KOPT-K1 (cell line): ENCODE measurements around the gene NTSR1.

ENCODE experiments used
- H3K27ac ChIP-seq: fragments of 200-600 bp; sonication (generic); 2 replicates; pipeline ENCODE4 v1.5.1; 2016; ENCODE audit warnings: antibody characterized with exemption, mild to moderate bottlenecking, low read depth, low read length; ENCODE audit not compliant: poor library complexity, severe bottlenecking
- H3K36me3 ChIP-seq: fragments of 200-600 bp; sonication (generic); 2 replicates; pipeline ENCODE4 v1.5.1; 2017; ENCODE audit warnings: antibody characterized with exemption, mild to moderate bottlenecking, low read length, moderate library complexity; ENCODE audit not compliant: insufficient read depth
- H3K9me3 ChIP-seq: fragments of 200-600 bp; sonication (generic); 2 replicates; pipeline ENCODE4 v1.5.1; 2017; ENCODE audit warnings: antibody characterized with exemption, low read length, mild to moderate bottlenecking; ENCODE audit not compliant: insufficient read depth, poor library complexity, severe bottlenecking

NTSR1 gene

DNA sequence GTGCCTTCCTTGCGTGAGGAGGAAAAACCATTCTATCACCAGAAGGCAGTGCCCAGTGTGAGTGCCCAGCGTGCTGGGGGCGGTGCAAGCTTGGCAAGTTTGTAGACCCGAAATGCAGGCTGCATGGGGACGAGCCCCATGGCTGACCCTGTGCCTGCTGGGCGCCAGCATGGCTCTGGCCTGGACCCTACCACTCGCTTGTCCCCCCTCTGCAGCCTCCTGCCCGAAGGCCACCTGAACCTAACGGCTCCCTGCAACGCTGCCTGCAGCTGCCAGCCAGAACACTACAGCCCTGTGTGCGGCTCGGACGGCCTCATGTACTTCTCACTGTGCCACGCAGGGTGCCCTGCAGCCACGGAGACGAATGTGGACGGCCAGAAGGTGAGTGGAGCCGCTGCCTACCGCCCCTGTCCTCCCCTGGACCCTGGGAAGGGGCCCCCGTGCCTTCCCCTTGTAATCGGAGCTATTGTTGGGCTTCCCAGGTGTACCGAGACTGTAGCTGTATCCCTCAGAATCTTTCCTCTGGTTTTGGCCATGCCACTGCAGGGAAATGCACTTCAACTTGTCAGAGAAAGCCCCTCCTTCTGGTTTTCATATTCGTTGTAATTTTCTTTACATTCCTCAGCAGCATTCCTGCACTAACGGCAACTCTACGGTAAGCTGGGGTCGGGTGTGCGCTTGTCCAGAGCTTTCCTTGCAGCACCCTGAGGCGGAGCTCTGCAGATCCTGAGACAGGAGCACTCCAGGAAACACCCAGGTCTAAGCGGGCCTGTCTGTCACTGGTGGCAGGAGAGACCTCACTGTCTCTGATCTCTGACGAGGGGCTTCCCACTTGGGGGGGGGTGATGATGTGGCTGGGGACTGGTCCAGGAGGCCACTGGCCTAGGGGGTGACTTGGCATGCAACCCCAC, 40.9 kb upstream of the NTSR1 start:
- Histone ChIP-seq H3K9me3 (no peaks in the 10 kb centered on the region), H3K36me3 (peaks cover 96% of the 10 kb centered on the region), H3K27ac (no peak overlapping the region)

DNA sequence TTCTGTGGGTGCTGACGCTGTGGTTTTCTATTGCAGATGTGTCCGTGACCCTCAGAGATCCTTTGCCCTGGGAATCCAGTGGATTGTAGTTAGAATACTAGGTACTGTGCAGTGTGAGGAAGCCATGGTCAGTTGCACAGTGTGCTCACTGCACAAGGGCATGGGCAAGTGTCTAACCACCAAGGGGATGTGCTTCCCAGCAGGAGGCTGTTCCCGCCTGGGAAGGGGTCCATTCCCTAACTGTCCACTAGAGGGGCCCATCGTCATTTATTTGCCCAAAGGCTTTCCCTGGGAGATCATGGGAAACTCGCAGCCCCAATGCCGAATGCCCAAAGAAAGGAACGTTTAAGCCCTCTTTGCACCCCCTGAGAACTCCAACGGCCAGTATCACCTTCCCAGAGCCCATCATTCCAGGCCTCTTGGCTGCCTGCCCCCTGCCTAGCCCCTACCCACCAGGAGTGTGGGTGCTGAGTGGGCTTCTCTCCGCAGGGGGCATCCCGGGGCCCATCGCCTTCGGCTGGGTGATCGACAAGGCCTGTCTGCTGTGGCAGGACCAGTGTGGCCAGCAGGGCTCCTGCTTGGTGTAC, 40.1 kb upstream of the NTSR1 start:
- H3K9me3 ChIP-seq: no peaks in the 10 kb centered on the region
- peaks cover 90% of the 10 kb centered on the region for H3K36me3 ChIP-seq
- H3K27ac ChIP-seq: no peak overlapping the region

- no peak overlapping the region for H3K27ac ChIP-seq
Observed at GRCh38 chr20:62669249-62669648, 39.4 kb upstream of the NTSR1 start.

GRCh38 chr20:62670156-62670555, 38.5 kb upstream of the NTSR1 start:
- no peak overlapping the region for H3K27ac ChIP-seq
- no peaks in the 10 kb centered on the region for H3K9me3 ChIP-seq
- H3K36me3 ChIP-seq: peaks cover 74% of the 10 kb centered on the region

More at GRCh38 chr20:62669249-62669648, 39.4 kb upstream of the NTSR1 start:
- Histone ChIP-seq H3K9me3 (no peaks in the 10 kb centered on the region), H3K36me3 (peaks cover 83% of the 10 kb centered on the region)

- Histone ChIP-seq H3K9me3 (no peaks in the 10 kb centered on the region), H3K36me3 (peaks cover 69% of the 10 kb centered on the region)
Observed at GRCh38 chr20:62670998-62671397, 37.6 kb upstream of the NTSR1 start.

DNA sequence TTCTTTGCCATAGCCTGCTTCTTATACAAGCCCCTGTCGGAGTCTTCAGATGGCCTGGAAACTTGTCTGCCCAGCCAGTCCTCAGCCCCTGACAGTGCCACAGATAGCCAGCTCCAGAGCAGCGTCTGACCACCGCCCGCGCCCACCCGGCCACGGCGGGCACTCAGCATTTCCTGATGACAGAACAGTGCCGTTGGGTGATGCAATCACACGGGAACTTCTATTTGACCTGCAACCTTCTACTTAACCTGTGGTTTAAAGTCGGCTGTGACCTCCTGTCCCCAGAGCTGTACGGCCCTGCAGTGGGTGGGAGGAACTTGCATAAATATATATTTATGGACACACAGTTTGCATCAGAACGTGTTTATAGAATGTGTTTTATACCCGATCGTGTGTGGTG, 36.9 kb upstream of the NTSR1 start:
- H3K9me3 ChIP-seq: no peaks in the 10 kb centered on the region
- H3K27ac ChIP-seq: no peak overlapping the region
- peaks cover 61% of the 10 kb centered on the region for H3K36me3 ChIP-seq

More at GRCh38 chr20:62670998-62671397, 37.6 kb upstream of the NTSR1 start:
- H3K27ac ChIP-seq: no peak overlapping the region

GRCh38 chr20:62674370-62674769, 34.3 kb upstream of the NTSR1 start:
- Histone ChIP-seq H3K27ac (no peak overlapping the region), H3K36me3 (peaks cover 35% of the 10 kb centered on the region)

GRCh38 chr20:62675156-62675876, 33.3 kb upstream of the NTSR1 start:
- Histone ChIP-seq H3K27ac (no peak overlapping the region), H3K9me3 (peaks cover 10% of the 10 kb centered on the region), H3K36me3 (peaks cover 26% of the 10 kb centered on the region)

More at GRCh38 chr20:62674370-62674769, 34.3 kb upstream of the NTSR1 start:
- peaks cover under 1% of the 10 kb centered on the region for H3K9me3 ChIP-seq

DNA sequence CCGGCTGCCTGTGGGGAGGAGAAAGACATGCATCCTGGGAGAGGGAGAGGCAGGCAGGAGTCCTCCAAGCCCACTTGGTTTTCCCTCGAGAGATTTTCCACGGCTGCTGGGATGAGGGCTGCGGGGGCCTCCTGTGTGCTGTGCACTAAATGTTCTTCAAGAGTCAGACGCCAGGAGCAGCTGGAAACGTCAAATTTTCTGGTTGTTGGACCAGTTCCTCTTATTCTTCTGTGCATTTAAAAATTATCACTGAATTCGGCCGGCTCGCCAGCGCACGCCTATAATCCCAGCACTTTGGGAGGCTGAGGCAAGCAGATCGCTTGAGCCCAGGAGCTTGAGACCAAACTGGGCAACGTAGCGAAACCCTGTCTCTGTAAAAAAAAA, 32.8 kb upstream of the NTSR1 start:
- H3K36me3 ChIP-seq: peaks cover 20% of the 10 kb centered on the region
- H3K9me3 ChIP-seq: peaks cover 14% of the 10 kb centered on the region
- H3K27ac ChIP-seq: no peak overlapping the region

DNA sequence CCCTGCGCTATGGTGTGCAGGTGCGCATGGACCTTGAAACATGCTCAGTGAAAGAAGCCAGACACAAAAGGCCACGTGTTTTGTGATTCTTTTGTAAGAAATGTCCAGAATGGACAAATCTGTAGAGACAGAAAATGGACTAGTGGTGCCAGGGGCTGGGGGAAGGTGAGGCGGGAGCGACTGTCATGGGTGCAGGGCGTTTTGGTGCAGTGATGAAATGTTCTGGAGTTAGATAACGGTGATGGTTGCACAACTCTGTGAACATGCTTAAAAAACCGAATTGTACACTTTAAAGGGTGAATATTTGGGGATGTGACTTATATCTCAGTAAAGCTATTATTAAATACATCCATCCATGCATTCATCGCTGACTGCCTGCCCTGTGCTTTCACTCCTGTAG, 31.7 kb upstream of the NTSR1 start:
- Histone ChIP-seq H3K9me3 (peaks cover 14% of the 10 kb centered on the region), H3K27ac (peak overlapping the region; percentile 50), H3K36me3 (peaks cover 9% of the 10 kb centered on the region; the same call in 1 of the 2 replicates)

DNA sequence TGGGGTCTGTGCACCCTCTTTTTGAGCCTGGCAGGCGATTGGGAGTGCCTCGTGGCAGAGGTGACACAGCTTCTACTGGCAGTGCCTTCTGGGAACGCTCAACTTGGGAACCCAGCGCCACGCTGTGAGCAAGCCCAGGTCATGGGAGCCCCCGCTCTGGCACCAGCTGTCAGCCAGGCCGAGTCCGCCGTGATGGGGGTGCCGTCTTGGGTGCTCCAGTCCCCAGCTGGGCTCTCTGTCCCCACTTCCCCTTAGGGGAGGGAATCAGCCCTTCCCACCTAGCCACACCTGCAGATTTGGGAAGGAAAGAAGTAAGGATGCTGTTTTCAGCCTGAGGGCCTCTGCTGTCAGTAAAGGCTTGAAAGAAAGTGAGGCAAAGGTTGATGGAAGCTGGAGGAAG, 31.0 kb upstream of the NTSR1 start:
- Histone ChIP-seq H3K36me3 (peaks cover 2% of the 10 kb centered on the region; the same call in 1 of the 2 replicates), H3K27ac (peak overlapping the region; percentile 50), H3K9me3 (peaks cover 14% of the 10 kb centered on the region)

DNA sequence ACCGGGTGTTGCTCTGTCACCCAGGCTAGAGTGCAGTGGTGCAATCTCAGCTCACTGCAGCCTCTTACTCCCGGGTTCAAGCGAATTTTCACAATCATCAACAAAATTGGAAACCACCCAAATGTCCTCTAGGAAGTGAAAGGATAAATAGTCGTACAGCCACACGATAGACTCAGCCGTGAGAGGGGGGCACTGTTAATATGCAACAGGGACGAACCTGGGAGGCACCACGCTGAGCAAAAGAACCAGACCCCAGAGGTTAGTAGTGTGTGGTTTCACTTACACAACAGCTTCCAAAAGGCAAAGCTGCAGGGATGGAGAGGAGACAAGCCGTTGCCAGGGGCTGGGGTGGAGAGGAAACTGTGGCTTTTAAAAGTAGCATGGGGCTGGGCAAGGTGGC, 30.1 kb upstream of the NTSR1 start:
- H3K36me3 ChIP-seq: no peaks in the 10 kb centered on the region
- peaks cover 14% of the 10 kb centered on the region for H3K9me3 ChIP-seq
- H3K27ac ChIP-seq: peak overlapping the region; percentile 50

DNA sequence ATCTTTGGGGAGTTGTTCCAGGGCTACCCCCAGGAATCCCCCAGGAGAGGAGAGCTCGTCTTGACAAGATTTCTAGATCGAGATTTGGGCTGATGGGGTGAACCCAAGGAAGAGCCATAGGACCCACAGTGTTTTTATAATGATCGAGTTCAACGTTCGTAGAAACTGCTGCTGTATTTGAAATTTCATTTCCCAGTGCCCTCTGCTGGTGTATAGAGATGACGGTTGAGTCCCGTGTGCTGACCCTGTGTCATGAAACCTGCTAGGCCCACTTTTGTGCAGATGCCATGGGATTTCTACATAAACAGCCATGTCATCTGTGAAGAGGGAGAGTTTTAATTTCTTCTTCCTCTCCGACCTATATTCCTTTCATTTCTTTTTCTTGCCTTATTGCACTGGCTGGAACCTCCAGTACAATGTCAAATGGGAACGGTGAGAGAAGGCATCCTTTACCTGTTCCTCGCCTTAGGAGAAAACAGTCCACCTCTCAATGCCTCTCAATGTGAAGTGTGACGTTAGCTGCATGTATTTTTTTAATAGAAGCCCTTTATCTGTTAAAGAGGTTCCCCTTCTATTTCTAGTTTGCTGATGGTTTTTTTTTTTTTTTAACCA, 28.6 kb upstream of the NTSR1 start:
- no peaks in the 10 kb centered on the region for H3K36me3 ChIP-seq
- no peak overlapping the region for H3K27ac ChIP-seq
- peaks cover 14% of the 10 kb centered on the region for H3K9me3 ChIP-seq

GRCh38 chr20:62682912-62683517, 25.6 kb upstream of the NTSR1 start:
- no peak overlapping the region for H3K27ac ChIP-seq
- no peaks in the 10 kb centered on the region for H3K36me3 ChIP-seq
- H3K9me3 ChIP-seq: peaks cover 14% of the 10 kb centered on the region
